HFFc6 (cell line): ENCODE measurements around the gene GSTT4. TPM values are rescaled to one million over a fixed set of nuclear protein-coding genes. Genes with fewer than 3 reads are reported as not detected.

Source experiments
- DNase-seq: peaks from one replicate; pipeline ENCODE4 v3.0.0-alpha.2; 2018
- H3K27ac Mint-ChIP-seq: 2 replicates; pipeline ENCODE4 v1.8.0; 2020; ENCODE audit warnings: mild to moderate bottlenecking, mixed read lengths
- H3K27me3 Mint-ChIP-seq: 2 replicates; pipeline ENCODE4 v1.8.0; 2021; ENCODE audit warnings: mild to moderate bottlenecking, moderate library complexity, mixed read lengths; ENCODE audit not compliant: insufficient read depth
- H3K36me3 Mint-ChIP-seq: 2 replicates; pipeline ENCODE4 v1.8.0; 2021; ENCODE audit warnings: low read depth, mixed read lengths
- H3K4me1 Mint-ChIP-seq: 2 replicates; pipeline ENCODE4 v1.8.0; 2020; ENCODE audit warnings: low read depth, mixed read lengths
- H3K4me3 Mint-ChIP-seq: 2 replicates; pipeline ENCODE4 v1.8.0; 2020; ENCODE audit warnings: mild to moderate bottlenecking, moderate library complexity, mixed read lengths
- H3K9me3 Mint-ChIP-seq: 2 replicates; pipeline ENCODE4 v1.8.0; 2020; ENCODE audit warnings: mild to moderate bottlenecking, mixed read lengths
- CTCF ChIP-seq: fragments of 200-600 bp; sonication (generic); IDR thresholded peaks from 2 replicates; pipeline ENCODE4 v1.5.0; 2021; ENCODE audit warnings: antibody characterized with exemption, mild to moderate bottlenecking
- total RNA-seq, 6 experiments: library from RNA; stranded (reverse); fragmentation: NEBNext Ultra II Directional; extraction: Animal tissue kit (Norgen Biotek cat#: 25700); gene quantifications; 2 replicates in 1 of 6; 3 replicates in 5 of 6; pipeline ENCODE4 v1.2.3, GENCODE V29; 2021

GSTT4 gene
- total RNA-seq, 6 experiments from 2014 or later: not detected

GRCh38 chr22:24026056-24026455 lies 20.8 kb upstream of the GSTT4 start:
- Mint-ChIP-seq H3K9me3 (no peaks in the 10 kb centered on the region), H3K27me3 (no peaks in the 10 kb centered on the region), H3K4me3 (no peak overlapping the region), H3K36me3 (peaks cover 8% of the 10 kb centered on the region; the same call in 1 of the 2 replicates), H3K27ac (no peak overlapping the region), H3K4me1 (peaks cover 11% of the 10 kb centered on the region)
- TF ChIP-seq CTCF: no peak
- DNase-seq: no peak

- Mint-ChIP-seq H3K27me3 (no peaks in the 10 kb centered on the region), H3K4me1 (peaks cover 11% of the 10 kb centered on the region), H3K4me3 (no peak overlapping the region), H3K9me3 (no peaks in the 10 kb centered on the region), H3K36me3 (peaks cover 8% of the 10 kb centered on the region; the same call in 1 of the 2 replicates), H3K27ac (no peak overlapping the region)
- DNase-seq: no peak
- no peak for TF ChIP-seq CTCF
These were observed 20.2 kb upstream of the GSTT4 start for GRCh38 chr22:24025475-24025874.

- DNase-seq: no peak
- no peak for TF ChIP-seq CTCF
- H3K4me1 Mint-ChIP-seq: peaks cover 11% of the 10 kb centered on the region
- no peak overlapping the region for H3K4me3 Mint-ChIP-seq
- no peak overlapping the region for H3K27ac Mint-ChIP-seq
- peaks cover 8% of the 10 kb centered on the region; the same call in 1 of the 2 replicates for H3K36me3 Mint-ChIP-seq
- H3K27me3 Mint-ChIP-seq: no peaks in the 10 kb centered on the region
- H3K9me3 Mint-ChIP-seq: no peaks in the 10 kb centered on the region
These were observed 19.1 kb upstream of the GSTT4 start for GRCh38 chr22:24024354-24024753.

GRCh38 chr22:24023204-24023789 lies 18.0 kb upstream of the GSTT4 start:
- no peak for DNase-seq
- Mint-ChIP-seq H3K27me3 (no peaks in the 10 kb centered on the region), H3K9me3 (no peaks in the 10 kb centered on the region), H3K4me3 (no peak overlapping the region), H3K4me1 (peaks cover 11% of the 10 kb centered on the region), H3K36me3 (peaks cover 8% of the 10 kb centered on the region; the same call in 1 of the 2 replicates), H3K27ac (no peak overlapping the region)
- no peak for TF ChIP-seq CTCF

- DNase-seq: no peak
- H3K9me3 Mint-ChIP-seq: no peaks in the 10 kb centered on the region
- TF ChIP-seq CTCF: no peak
- no peak overlapping the region for H3K4me3 Mint-ChIP-seq
- H3K27me3 Mint-ChIP-seq: no peaks in the 10 kb centered on the region; the same call in 1 of the 2 replicates
- peaks cover 11% of the 10 kb centered on the region for H3K4me1 Mint-ChIP-seq
- no peak overlapping the region for H3K27ac Mint-ChIP-seq
- peaks cover 11% of the 10 kb centered on the region; the same call in 1 of the 2 replicates for H3K36me3 Mint-ChIP-seq
These were observed 16.1 kb upstream of the GSTT4 start for GRCh38 chr22:24021304-24021703.
